Measurements from ENCODE around the gene C9. TPM values are rescaled to one million over a fixed set of nuclear protein-coding genes. Genes with fewer than 3 reads are reported as not detected.
"Not testable (repeated sequence)": the region's sequence is repeated elsewhere in the genome, so short reads cannot be mapped to it uniquely, and the experiment has no call there.

The C9 gene
- total RNA-seq, 4 donors from 2014 or later: not detected

- in situ Hi-C loops (cut with MboI; ENCODE audit: low pct_ligation_motif_present in 1 of 4, low pct_unique_long_range_greater_than_20kb in 1 of 4, low sequenced_read_pairs in 3 of 4): no loop called here
- 68 to 78% methylated on average over 3 of the region's 3 CpGs for WGBS, 2 donors (ENCODE audit: low coverage in 1 of 2)
- Histone ChIP-seq H3K9me3 (no peaks in the 10 kb centered on the region), H3K27me3 (no peaks in the 10 kb centered on the region), H3K27ac (no peak overlapping the region), H3K4me1 (peaks cover 0 to 4% (median 0%) of the 10 kb centered on the region in 4 donors), H3K4me3 (no peak overlapping the region), H3K36me3 (no peaks in the 10 kb centered on the region)
- TF ChIP-seq POLR2AphosphoS5 (IDR thresholded peaks at IDR 0.05) (no peak), EP300 (IDR thresholded peaks at IDR 0.05; ENCODE audit: low read depth) (no peak), POLR2A (IDR thresholded peaks at IDR 0.05) (no peak), CTCF (IDR thresholded peaks at IDR 0.05) (no peak)
- DNase-seq: no peak
- intact Hi-C loops (cut with DNase I; ENCODE audit: low total_unique reads): no loop called here
Observed at GRCh38 chr5:39235648-39236047, 128.6 kb downstream of the C9 start.

GRCh38 chr5:39234494-39234893, 129.8 kb downstream of the C9 start:
- 70% methylated on average over 1 of the region's 1 CpG; no CpG with 5 or more reads in 1 of the 2 donors for whole genome bisulfite sequencing, 2 donors (ENCODE audit: low coverage in 1 of 2)
- H3K4me1 ChIP-seq; intact Hi-C loops (cut with DNase I; ENCODE audit: low total_unique reads); H3K27me3 ChIP-seq; H3K4me3 ChIP-seq; in situ Hi-C loops (cut with MboI; ENCODE audit: low pct_ligation_motif_present in 1 of 4, low pct_unique_long_range_greater_than_20kb in 1 of 4, low sequenced_read_pairs in 3 of 4); H3K27ac ChIP-seq; H3K36me3 ChIP-seq; H3K9me3 ChIP-seq; DNase-seq: not testable (repeated sequence)

Other genes with a start within 250 kb of the C9 start
- gene FYB1, start 144.9 kb downstream of the C9 start, total RNA-seq: 10 to 100 TPM in 2 of 4 donors, 1 to 10 TPM in 2; 6.4 to 38.5 (median 17.5) TPM
- gene DAB2, start 60.5 kb upstream of the C9 start, total RNA-seq: 100 to 1,000 TPM in 1 of 4 donors, 10 to 100 TPM in 3; 34.4 to 143 (median 53.1) TPM

Data from transverse colon (tissue), 4 donors.